HepG2 (cell line): Measurements from ENCODE around the gene SLC23A2. TPM values are rescaled to one million over a fixed set of nuclear protein-coding genes. Genes with fewer than 3 reads are reported as not detected.
A peak's percentile ranks its signal among the peaks of the same experiment; 100 is the strongest.

Experiments used
- ELF1 ChIP-seq: sonication (generic); formaldehyde crosslinking; IDR thresholded peaks from 2 replicates; pipeline ENCODE4 v1.4.0; 2020; ENCODE audit warnings: missing genetic modification reagents
- FOXA3 ChIP-seq: IDR thresholded peaks from 2 replicates; pipeline ENCODE4 v1.6.1; 2016; ENCODE audit warnings: missing genetic modification reagents, missing compliant biosample characterization
- HHEX ChIP-seq: IDR thresholded peaks from 2 replicates; pipeline ENCODE4 v1.6.1; 2016; ENCODE audit warnings: control low read depth
- HNF4A ChIP-seq: sonication (generic); formaldehyde crosslinking; IDR thresholded peaks from 2 replicates; pipeline ENCODE4 v1.4.0; 2020; ENCODE audit warnings: missing genetic modification reagents
- IRF2 ChIP-seq: IDR thresholded peaks from 2 replicates; pipeline ENCODE4 v1.6.1; 2018; ENCODE audit warnings: missing genetic modification reagents, missing compliant biosample characterization
- ISL2 ChIP-seq: sonication (generic); formaldehyde crosslinking; IDR thresholded peaks from 2 replicates; pipeline ENCODE4 v1.5.0; 2020; ENCODE audit warnings: missing genetic modification reagents
- KDM1A ChIP-seq: IDR thresholded peaks from 2 replicates; pipeline ENCODE4 v1.6.1; 2016; ENCODE audit warnings: missing compliant biosample characterization
- LCORL ChIP-seq, 2 experiments: fragments of 450-650 bp in 1 of 2; sonication (generic) in 1 of 2; formaldehyde crosslinking in 1 of 2; IDR thresholded peaks; 2 replicates each; pipeline versions ENCODE4 v1.5.0 to v1.6.1; 2017 to 2020; ENCODE audit warnings: antibody characterized with exemption in 1 of 2, missing genetic modification reagents in 1 of 2
- NFKBIZ ChIP-seq: IDR thresholded peaks from 2 replicates; pipeline ENCODE4 v1.6.1; 2018; ENCODE audit warnings: missing genetic modification reagents, missing compliant biosample characterization
- PHF21A ChIP-seq: sonication (generic); formaldehyde crosslinking; IDR thresholded peaks from 2 replicates; pipeline ENCODE4 v1.5.0; 2020; ENCODE audit warnings: mild to moderate bottlenecking, missing genetic modification reagents
- RFX3 ChIP-seq: IDR thresholded peaks from 2 replicates; pipeline ENCODE4 v1.6.1; 2016; ENCODE audit warnings: missing biosample characterization, missing genetic modification reagents
- THRA ChIP-seq: sonication (generic); formaldehyde crosslinking; IDR thresholded peaks from 2 replicates; pipeline ENCODE4 v1.4.0; 2020; ENCODE audit warnings: missing genetic modification reagents, borderline replicate concordance
- YEATS2 ChIP-seq: sonication (generic); formaldehyde crosslinking; IDR thresholded peaks from 2 replicates; pipeline ENCODE4 v1.4.0; 2020; ENCODE audit warnings: missing genetic modification reagents, borderline replicate concordance
- ZBTB3 ChIP-seq: sonication (generic); formaldehyde crosslinking; IDR thresholded peaks from 2 replicates; pipeline ENCODE4 v1.4.0; 2020; ENCODE audit warnings: low read depth, mild to moderate bottlenecking, moderate library complexity, missing genetic modification reagents, borderline replicate concordance
- ZBTB39 ChIP-seq: sonication (generic); formaldehyde crosslinking; IDR thresholded peaks from 2 replicates; pipeline ENCODE4 v1.5.0; 2020; ENCODE audit warnings: missing genetic modification reagents
- ZBTB43 ChIP-seq: sonication (generic); formaldehyde crosslinking; conservative IDR thresholded peaks from 2 replicates; pipeline ENCODE4 v1.4.0; 2020; ENCODE audit warnings: missing genetic modification reagents
- ZKSCAN8 ChIP-seq: IDR thresholded peaks from 2 replicates; pipeline ENCODE4 v1.6.1; 2016; ENCODE audit warnings: borderline replicate concordance, missing genetic modification reagents, missing compliant biosample characterization
- ZMAT3 ChIP-seq: sonication (generic); formaldehyde crosslinking; conservative IDR thresholded peaks from 2 replicates; pipeline ENCODE4 v1.7.0; 2021; ENCODE audit warnings: missing genetic modification reagents
- ZNF232 ChIP-seq: sonication (generic); formaldehyde crosslinking; IDR thresholded peaks from 2 replicates; pipeline ENCODE4 v1.4.0; 2020; ENCODE audit warnings: missing genetic modification reagents, borderline replicate concordance
- ZNF292 ChIP-seq: sonication (generic); formaldehyde crosslinking; IDR thresholded peaks from 2 replicates; pipeline ENCODE4 v1.8.1; 2022; ENCODE audit warnings: mild to moderate bottlenecking, low read depth, missing genetic modification reagents, borderline replicate concordance
- ZNF383 ChIP-seq: sonication (generic); formaldehyde crosslinking; IDR thresholded peaks from 2 replicates; pipeline ENCODE4 v1.4.0; 2020; ENCODE audit warnings: missing genetic modification reagents, mild to moderate bottlenecking, borderline replicate concordance
- ZNF678 ChIP-seq: sonication (generic); formaldehyde crosslinking; IDR thresholded peaks from 2 replicates; pipeline ENCODE4 v1.4.0; 2020; ENCODE audit warnings: mild to moderate bottlenecking, missing genetic modification reagents
- ZNF703 ChIP-seq: sonication (generic); formaldehyde crosslinking; IDR thresholded peaks from 2 replicates; pipeline ENCODE4 v1.5.1; 2020; ENCODE audit warnings: missing genetic modification reagents, mild to moderate bottlenecking, moderate library complexity, borderline replicate concordance
- ZNF792 ChIP-seq: IDR thresholded peaks from 2 replicates; pipeline ENCODE4 v1.6.1; 2016
- ZSCAN12 ChIP-seq: sonication (generic); formaldehyde crosslinking; IDR thresholded peaks from 2 replicates; pipeline ENCODE4 v1.9.0; 2021; ENCODE audit warnings: mild to moderate bottlenecking, missing genetic modification reagents
- polyA plus RNA-seq, 8 experiments: library from polyadenylated mRNA; depleted of rRNA in 3 of 8; stranded (reverse) in 7 of 8; unstranded in 1 of 8; fragments of >200 nt; fragmentation: Illumina TruSeq in 4 of 8; extraction: Trizol in 4 of 8; gene quantifications; 2 replicates each; pipeline versions ENCODE4 v1.2.1 to v1.2.3, GENCODE V29; 2011 to 2016; ENCODE audit warnings: low read depth in 4 of 8, missing spikeins in 1 of 8, mixed read lengths in 1 of 8; ENCODE audit not compliant: insufficient read depth in 1 of 8
- total RNA-seq, 5 experiments: library from RNA; depleted of rRNA; stranded (reverse); fragments of >200 nt; fragmentation: Illumina TruSeq; extraction: Trizol; gene quantifications; 2 replicates each; pipeline ENCODE4 v1.2.3, GENCODE V29; 2016; ENCODE audit warnings: low read depth in 1 of 5

Gene SLC23A2
- total and polyA plus RNA-seq, 2 of the 13 experiments (the other 11 are each of a cell fraction or from before 2014, with no cell fraction given) = 42.2 to 51.2 TPM

- TF ChIP-seq ZBTB43 (CRISPR knock-in tag) (peak; percentile 90), HNF4A (CRISPR knock-in tag) (peak; percentile 62), ISL2 (CRISPR knock-in tag) (peak; percentile 97), ZNF678 (CRISPR knock-in tag) (0 out of 2 replicates have a peak, but pooled peaks have one; percentile 35), ZBTB39 (peak; percentile 44; the same call in 1 of the 2 replicates), PHF21A (CRISPR knock-in tag) (peak; percentile 72), ZBTB3 (peak; percentile 86), THRA (CRISPR knock-in tag) (peak; percentile 90; the same call in 1 of the 2 replicates), LCORL (IDR thresholded peaks at IDR 0.05) (peak; percentile 80), LCORL (CRISPR knock-in tag; IDR thresholded peaks at IDR 0.05) (peak; percentile 51; the same call in 1 of the 2 replicates), NFKBIZ (peak; percentile 83; the same call in 1 of the 2 replicates), KDM1A (peak; percentile 69; the same call in 1 of the 2 replicates), RFX3 (CRISPR knock-in tag) (0 out of 2 replicates have a peak, but pooled peaks have one; percentile 40), ZNF703 (no peak; the same call in 1 of the 2 replicates), FOXA3 (CRISPR knock-in tag) (peak; percentile 98), ZSCAN12 (CRISPR knock-in tag) (0 out of 2 replicates have a peak, but pooled peaks have one; percentile 60), ZNF383 (CRISPR knock-in tag) (0 out of 2 replicates have a peak, but pooled peaks have one; percentile 78), ELF1 (CRISPR knock-in tag) (no peak), ZKSCAN8 (peak; percentile 90; the same call in 1 of the 2 replicates), ZMAT3 (CRISPR knock-in tag) (0 out of 2 replicates have a peak, but pooled peaks have one; percentile 9), ZNF232 (CRISPR knock-in tag) (0 out of 2 replicates have a peak, but pooled peaks have one; percentile 17), HHEX (no peak), ZNF292 (0 out of 2 replicates have a peak, but pooled peaks have one; percentile 65), IRF2 (peak; percentile 3; the same call in 1 of the 2 replicates), YEATS2 (CRISPR knock-in tag) (peak; percentile 49; the same call in 1 of the 2 replicates), ZNF792 (CRISPR knock-in tag) (peak; percentile 80)
Measured at GRCh38 chr20:4966826-4967751, 34.2 kb downstream of the SLC23A2 start (continued).
